Endothelial cell of hepatic sinusoid (primary cell): Measurements from ENCODE around the gene ZNF451.
"Not testable (repeated sequence)": the region's sequence is repeated elsewhere in the genome, so short reads cannot be mapped to it uniquely, and the experiment has no call there.

ENCODE experiments used
- in situ Hi-C: cut with HindIII; loops from 2 replicates; pipeline ENCODE4 v1.10.0; 2017; ENCODE audit warnings: low sequenced_read_pairs

Gene ZNF451

DNA sequence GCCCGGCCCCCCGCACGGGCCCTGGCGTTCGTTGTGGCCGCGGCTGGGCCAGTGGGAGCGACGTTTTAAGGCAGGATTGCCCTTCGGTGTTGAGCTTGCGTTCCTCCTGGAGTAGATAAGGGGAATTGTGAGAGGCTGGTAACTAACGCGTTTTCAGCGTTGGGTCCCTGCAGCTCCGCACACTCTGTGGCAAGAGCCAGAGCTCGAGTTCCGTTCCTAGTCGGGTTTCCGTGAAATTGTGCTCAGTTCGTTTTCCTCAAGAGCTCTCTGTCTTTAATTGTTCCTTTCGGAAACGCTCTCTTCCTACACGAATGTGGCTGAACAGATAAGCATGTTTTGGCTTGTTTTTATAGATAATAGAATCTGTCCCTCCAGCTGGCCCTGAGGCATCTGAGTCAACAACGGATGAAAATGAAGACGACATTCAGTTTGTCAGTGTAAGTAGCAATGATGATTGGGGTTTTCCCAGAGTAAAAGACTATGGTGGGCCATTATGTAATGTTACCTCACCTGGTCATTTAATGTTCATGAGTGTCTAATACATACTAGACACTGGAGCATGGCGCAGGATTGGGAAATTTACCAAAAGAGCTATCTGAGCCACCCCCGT, 575 bp downstream of the ZNF451 start:
- in situ Hi-C loops: not testable (repeated sequence)

GRCh38 chr6:57091375-57091774, 1.4 kb downstream of the ZNF451 start:
- in situ Hi-C loops: not testable (repeated sequence)

DNA sequence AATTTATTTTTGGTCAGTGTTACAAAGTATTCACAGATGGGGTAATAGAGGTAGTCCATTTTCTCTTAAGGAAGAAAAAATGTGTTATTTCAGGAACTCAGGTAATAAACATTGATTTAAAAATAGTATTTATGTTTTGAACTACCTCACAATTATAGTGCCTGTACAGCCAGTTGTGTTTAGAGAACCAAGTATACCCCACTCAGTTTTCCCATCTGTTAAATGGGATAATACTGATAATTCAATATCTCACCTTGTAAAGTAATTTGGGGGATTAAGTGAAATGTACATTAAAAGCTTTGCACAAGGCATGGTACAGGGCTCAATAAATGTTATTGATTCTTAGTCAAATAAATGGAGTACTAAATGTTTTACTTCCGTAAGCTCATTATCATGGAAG, 4.7 kb downstream of the ZNF451 start:
- in situ Hi-C loops: no loop called here

DNA sequence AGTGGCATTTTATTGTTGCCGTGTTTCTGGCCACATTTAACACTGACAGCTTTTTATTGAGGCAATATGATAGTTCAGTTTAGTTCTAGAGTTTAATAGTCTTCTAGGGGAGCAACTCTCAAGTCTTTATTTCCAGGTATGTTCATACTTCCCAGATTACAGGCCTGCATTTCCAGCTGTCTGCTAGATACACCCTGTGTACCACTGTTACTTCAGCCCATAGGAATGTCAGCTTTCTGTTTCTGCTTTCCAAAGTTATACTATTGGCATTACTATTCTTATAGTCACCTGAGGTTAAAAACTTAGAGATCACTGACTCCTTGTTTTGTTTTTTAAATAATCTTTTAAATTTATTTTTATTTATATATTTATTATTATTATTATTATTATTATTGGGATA, 7.6 kb downstream of the ZNF451 start:
- in situ Hi-C loops: no loop called here

GRCh38 chr6:57102976-57103375, 13.0 kb downstream of the ZNF451 start:
- in situ Hi-C loops: no loop called here

DNA sequence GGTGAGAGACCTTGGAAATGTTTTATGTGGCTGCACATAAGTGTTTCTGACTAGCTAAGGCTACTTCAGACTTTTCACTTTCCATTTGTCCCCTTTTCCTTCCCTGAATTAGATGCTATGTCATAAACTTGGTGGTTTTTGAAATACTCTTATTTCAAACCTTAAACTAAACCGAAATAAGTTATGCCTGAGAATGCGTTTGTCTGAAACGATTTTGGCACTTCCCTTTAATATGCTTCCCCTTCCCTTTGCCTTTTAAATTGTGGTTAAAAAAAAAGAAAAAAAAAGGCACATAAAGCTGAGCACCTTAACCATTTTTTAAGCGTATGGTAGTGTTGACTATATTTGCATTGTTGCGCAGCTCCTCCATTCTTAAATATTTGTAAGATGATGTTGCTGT, 14.3 kb downstream of the ZNF451 start:
- in situ Hi-C loops: no loop called here

DNA sequence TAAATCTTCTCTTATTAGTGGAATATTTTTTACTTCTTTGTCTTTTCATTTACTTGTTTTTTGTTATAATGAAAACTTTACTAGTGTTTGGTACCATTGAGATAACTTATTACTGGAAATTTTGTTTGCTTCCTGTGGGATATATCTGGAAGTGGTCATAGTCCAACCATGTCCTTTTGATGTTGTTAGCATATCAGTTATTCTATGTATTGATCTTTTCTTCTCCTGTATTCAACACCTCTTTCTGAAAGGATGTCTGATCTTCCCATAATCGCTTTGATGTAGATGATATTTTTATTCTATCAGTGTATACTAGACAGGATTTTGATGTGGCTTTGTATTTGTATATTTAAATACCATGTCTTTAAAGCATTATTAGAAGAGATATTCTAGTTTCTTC, 17.0 kb downstream of the ZNF451 start:
- in situ Hi-C loops: no loop called here

DNA sequence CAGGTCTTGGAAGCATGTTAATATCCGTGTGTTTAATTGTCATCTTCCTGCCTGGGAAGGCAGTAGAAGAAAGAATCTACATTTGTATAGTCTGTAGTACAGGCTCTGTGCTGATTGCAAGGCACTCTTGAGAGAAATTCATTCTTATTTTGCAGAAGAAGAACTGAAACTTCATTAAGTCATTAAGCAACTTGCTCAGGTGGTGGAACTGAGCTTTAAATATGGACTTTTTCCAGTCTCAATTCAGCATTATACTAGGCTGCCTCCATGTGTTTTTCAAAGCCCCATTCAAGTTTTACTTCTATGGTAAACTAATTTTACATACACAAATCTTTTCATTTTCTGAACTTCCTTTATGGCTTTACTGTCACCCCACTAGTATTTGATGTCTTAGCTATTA, 18.7 kb downstream of the ZNF451 start:
- in situ Hi-C loops: no loop called here

- in situ Hi-C loops: no loop called here
These were observed 19.9 kb downstream of the ZNF451 start for GRCh38 chr6:57109880-57110279.

DNA sequence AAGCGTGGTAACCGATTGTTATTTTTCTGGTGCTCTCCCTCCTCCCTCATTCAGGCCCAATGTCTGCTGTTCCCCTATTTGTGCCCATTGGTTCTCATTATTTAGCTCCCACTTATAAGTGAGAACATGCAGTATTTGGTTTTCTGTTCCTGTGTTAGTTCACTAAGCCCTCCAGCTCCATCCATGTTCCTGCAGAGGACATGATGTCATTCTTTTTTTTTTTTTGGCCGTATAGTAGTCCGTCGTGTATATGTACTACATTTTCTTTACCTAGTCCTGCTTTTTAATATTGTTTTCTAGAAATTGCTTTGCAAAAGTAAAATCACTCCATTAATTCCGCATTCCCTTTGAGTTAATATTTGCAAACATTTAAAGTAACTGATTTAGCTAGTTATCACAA, 23.1 kb downstream of the ZNF451 start:
- in situ Hi-C loops: no loop called here

GRCh38 chr6:57116776-57117175, 26.8 kb downstream of the ZNF451 start:
- in situ Hi-C loops: no loop called here

DNA sequence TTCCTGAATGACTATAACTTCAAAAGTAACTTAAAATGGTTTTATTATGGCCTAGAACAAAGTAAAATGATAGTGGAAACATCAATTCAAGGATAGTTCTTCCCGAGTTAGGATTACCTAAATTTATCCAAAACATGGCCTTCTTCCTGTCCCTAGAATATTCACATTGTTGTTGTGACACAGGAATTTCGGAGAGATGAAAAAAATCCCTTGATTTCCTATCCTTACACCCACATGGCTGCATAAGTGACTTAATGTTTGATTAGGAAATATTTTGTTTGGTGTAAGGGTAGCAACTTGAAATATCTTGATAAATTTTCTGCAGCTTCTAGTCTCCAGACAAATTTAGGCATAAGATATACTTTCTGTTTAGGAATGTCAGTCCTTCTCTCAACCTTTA, 27.8 kb downstream of the ZNF451 start:
- in situ Hi-C loops: no loop called here

- in situ Hi-C loops: no loop called here
These were observed 33.1 kb downstream of the ZNF451 start for GRCh38 chr6:57123111-57123510.

- in situ Hi-C loops: no loop called here
These were observed 37.8 kb downstream of the ZNF451 start for GRCh38 chr6:57127763-57128162.

GRCh38 chr6:57130661-57131177, 40.7 kb downstream of the ZNF451 start:
- in situ Hi-C loops: no loop called here

GRCh38 chr6:57134954-57135353, 45.0 kb downstream of the ZNF451 start:
- in situ Hi-C loops: no loop called here

- in situ Hi-C loops: no loop called here
These were observed 45.9 kb downstream of the ZNF451 start for GRCh38 chr6:57135885-57136284.

- in situ Hi-C loops: no loop called here
These were observed 47.4 kb downstream of the ZNF451 start for GRCh38 chr6:57137350-57137749.

GRCh38 chr6:57138026-57138425, 48.0 kb downstream of the ZNF451 start:
- in situ Hi-C loops: no loop called here

DNA sequence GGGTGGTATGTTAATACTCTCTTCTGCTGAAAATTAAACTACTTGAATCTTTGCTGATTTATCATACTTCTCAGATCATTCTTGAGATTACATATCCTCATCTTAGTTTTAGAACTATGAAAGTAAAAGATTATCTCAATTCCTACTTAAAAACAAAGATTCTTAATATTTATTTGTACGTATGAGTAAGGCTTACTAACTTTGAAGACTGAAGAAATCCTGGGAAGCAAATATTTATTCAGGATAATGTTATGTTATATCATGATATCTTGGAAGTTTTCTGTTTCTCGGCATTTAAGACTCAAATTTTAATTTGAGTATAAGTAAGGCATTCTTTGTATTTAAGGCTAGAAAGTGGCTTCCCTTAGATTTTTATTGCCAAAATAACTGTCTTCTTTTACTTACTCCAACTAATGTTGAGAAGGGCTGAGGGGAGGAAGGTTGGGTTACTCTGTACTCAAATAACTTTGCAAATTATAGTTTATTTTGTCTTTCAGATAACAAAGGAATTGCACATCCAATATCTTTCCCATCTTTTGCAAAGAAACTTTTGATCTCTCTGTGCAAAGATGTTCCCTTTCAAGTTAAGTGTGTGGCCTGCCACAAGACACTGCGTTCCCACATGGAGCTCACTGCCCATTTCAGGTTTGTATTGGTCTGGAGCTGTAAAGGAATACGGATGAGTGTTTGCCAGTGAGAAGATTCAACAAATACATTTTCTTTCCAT, 51.6 kb downstream of the ZNF451 start:
- in situ Hi-C loops: no loop called here

- in situ Hi-C loops: no loop called here
These were observed 52.2 kb downstream of the ZNF451 start for GRCh38 chr6:57142178-57142525.

DNA sequence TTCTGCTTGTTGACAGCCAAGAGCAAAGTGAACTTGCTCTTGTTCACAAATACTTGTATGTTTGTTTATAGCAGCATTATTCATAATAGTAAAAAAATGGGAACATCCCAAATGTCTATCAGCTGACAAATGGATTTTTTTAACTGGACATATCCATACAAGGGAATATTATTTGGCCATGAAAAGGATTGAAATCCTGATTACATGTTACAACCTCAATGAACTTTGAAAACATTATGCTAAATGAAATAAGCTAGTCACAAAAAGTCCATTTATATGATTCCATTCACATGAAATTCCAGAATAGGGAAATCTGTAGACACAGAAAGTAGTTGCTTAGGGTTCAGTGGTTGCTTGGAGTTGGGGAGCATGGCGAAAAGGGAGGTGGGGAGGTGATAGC, 53.7 kb downstream of the ZNF451 start:
- in situ Hi-C loops: no loop called here

DNA sequence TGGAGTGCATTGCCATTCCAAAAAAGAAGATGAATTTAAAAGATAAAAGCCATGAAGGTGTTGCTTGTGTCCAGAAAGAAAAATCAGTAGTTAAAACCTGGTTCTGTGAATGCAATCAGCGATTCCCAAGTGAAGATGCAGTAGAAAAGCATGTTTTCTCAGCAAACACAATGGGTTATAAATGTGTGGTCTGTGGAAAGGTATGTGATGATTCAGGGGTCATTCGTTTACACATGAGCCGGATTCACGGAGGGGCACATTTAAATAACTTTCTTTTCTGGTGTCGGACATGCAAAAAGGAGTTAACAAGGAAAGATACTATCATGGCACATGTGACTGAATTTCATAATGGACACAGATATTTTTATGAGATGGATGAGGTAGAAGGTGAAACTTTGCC, 57.4 kb downstream of the ZNF451 start:
- in situ Hi-C loops: no loop called here
